ENCODE measurements around the gene RNASEH1. TPM values are rescaled to one million over a fixed set of nuclear protein-coding genes. Genes with fewer than 3 reads are reported as not detected.

RNASEH1 gene, protein sequence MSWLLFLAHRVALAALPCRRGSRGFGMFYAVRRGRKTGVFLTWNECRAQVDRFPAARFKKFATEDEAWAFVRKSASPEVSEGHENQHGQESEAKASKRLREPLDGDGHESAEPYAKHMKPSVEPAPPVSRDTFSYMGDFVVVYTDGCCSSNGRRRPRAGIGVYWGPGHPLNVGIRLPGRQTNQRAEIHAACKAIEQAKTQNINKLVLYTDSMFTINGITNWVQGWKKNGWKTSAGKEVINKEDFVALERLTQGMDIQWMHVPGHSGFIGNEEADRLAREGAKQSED
- 40.4 and 42.0 TPM in 2 replicates for total RNA-seq (2021)
- long read RNA-seq, transcript RNASEH1-202 (8 exons, 2,120 nt) = minor isoform, 12 of 541 reads
- long read RNA-seq, transcript RNASEH1-201 (8 exons, 1,887 nt) = major isoform, 442 of 541 reads
- long read RNA-seq, partial matches to known transcripts = 37 of 541 reads
- long read RNA-seq, other reads (novel, unspliced or antisense) = 50 of 541 reads

DNA sequence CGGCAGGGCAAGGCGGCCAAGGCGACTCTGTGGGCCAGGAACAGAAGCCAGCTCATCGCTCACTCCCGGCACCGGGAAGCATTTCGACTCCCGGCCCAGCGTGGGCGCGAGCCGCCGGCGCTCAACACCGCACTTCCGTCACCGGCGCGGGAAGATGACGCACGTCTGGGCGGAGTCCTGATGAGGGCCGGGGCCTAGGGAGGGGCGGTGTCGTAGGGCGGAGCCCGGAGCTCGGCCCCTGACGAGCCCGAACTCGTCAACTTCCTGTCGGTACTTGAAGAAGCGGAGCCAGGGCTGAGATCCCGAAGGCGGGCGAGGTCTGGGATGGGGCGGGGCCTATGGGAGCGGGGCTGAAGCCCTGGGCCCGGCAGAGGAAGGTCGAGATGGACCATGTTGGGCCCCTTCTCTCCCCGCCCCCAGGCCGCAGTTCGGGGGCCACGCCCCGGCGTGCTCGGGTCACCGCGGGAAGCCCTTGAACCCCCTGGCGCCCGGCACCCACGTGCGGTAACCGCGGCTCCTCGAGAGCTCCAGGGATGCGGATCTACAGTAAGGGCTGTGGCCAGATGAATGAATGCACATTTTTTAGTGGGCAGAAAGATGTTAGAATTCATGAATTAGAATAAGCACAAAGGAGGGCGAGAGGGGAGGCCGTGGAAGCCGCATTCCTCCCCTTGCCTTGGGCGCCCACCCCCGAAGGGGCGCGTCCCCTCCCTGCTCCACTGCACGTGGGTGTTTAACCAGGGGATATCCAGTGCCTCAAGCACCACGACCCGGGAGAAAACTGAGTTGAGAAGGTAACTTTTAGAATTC, at the start of gene RNASEH1:
RNASEH1 (minus strand) TSS at position 129 of the 810 bp plus-strand sequence; CDS start at position 56, 73 bp downstream.
- H3K27me3 ChIP-seq (ENCODE audit: insufficient read depth, low read length) = no peaks in the 10 kb centered on the region
- peak within 1 kb of the TSS; percentile 88 for H3K18ac ChIP-seq (ENCODE audit: insufficient read length, low read depth, low read length)
- H2AFZ ChIP-seq (ENCODE audit: low read length) = no peak within 1 kb of the TSS
- H2AK5ac ChIP-seq (ENCODE audit: insufficient read length, low read length) = no peak within 1 kb of the TSS
- H3K23me2 ChIP-seq (ENCODE audit: insufficient read length, low read depth, low read length, poor library complexity, severe bottlenecking) = peaks cover 4% of the 10 kb centered on the region
- H2BK12ac ChIP-seq (ENCODE audit: insufficient read length, low read depth, low read length) = no peak within 1 kb of the TSS
- Mint-ChIP-seq H3K36me3 (ENCODE audit: insufficient read depth in 1 of 3, low read depth in 3 of 3) (peaks cover 32 to 58% (median 56%) of the 10 kb centered on the region in 3 experiments; a peak in 6 of 7 replicates), H3K9me3 (no peaks in the 10 kb centered on the region), H3K27me3 (ENCODE audit: low read depth) (no peaks in the 10 kb centered on the region; the same call in 1 of the 2 replicates), H3K4me3 (peak within 1 kb of the TSS; percentile 90 to 94), H3K4me1 (peaks cover 9 to 13% of the 10 kb centered on the region in 2 experiments), H3K27ac (peak within 1 kb of the TSS; percentile 98 to 99 (median 98))
- TF ChIP-seq, protein P1, sequence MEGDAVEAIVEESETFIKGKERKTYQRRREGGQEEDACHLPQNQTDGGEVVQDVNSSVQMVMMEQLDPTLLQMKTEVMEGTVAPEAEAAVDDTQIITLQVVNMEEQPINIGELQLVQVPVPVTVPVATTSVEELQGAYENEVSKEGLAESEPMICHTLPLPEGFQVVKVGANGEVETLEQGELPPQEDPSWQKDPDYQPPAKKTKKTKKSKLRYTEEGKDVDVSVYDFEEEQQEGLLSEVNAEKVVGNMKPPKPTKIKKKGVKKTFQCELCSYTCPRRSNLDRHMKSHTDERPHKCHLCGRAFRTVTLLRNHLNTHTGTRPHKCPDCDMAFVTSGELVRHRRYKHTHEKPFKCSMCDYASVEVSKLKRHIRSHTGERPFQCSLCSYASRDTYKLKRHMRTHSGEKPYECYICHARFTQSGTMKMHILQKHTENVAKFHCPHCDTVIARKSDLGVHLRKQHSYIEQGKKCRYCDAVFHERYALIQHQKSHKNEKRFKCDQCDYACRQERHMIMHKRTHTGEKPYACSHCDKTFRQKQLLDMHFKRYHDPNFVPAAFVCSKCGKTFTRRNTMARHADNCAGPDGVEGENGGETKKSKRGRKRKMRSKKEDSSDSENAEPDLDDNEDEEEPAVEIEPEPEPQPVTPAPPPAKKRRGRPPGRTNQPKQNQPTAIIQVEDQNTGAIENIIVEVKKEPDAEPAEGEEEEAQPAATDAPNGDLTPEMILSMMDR (conservative IDR thresholded peaks at IDR 0.05) = no peak
- H3K9me3 ChIP-seq (ENCODE audit: control insufficient read depth, low read depth, low read length) = no peaks in the 10 kb centered on the region
- H2BK120ac ChIP-seq (ENCODE audit: low read depth, low read length, poor library complexity, severe bottlenecking) = no peak within 1 kb of the TSS
- no peak within 1 kb of the TSS for H2BK5ac ChIP-seq (ENCODE audit: insufficient read length, low read length)
- H4K91ac ChIP-seq (ENCODE audit: insufficient read length, low read depth, low read length) = no peak within 1 kb of the TSS
- H3K79me1 ChIP-seq (ENCODE audit: insufficient read depth, low read depth, low read length, poor library complexity, severe bottlenecking) = peaks cover 4% of the 10 kb centered on the region
- no peak within 1 kb of the TSS for H3K23ac ChIP-seq (ENCODE audit: insufficient read length, low read depth, low read length)
- no peak within 1 kb of the TSS for H2BK15ac ChIP-seq (ENCODE audit: low read depth, low read length)
- H3K4me1 ChIP-seq (ENCODE audit: insufficient read depth, low read length) = no peaks in the 10 kb centered on the region
- no peak within 1 kb of the TSS for H3T11ph ChIP-seq (ENCODE audit: low read length)
- H3K79me2 ChIP-seq (ENCODE audit: insufficient read depth, low read length) = peaks cover 8% of the 10 kb centered on the region; the same call in 1 of the 2 replicates
- peak within 1 kb of the TSS; percentile 62 for H3K27ac ChIP-seq (ENCODE audit: insufficient read length, low read depth, low read length)
- H4K8ac ChIP-seq (replicated peaks; ENCODE audit: insufficient read length, low read depth, low read length) = no peak within 1 kb of the TSS
- H3K14ac ChIP-seq (ENCODE audit: insufficient read depth, low read length) = peak within 1 kb of the TSS; percentile 93; the same call in 1 of the 2 replicates
- no peak within 1 kb of the TSS for H3K56ac ChIP-seq (ENCODE audit: insufficient read length, low read depth, low read length)
- H3K9ac ChIP-seq (ENCODE audit: extremely low read depth, insufficient read length, low read length) = peak within 1 kb of the TSS; percentile 83
- H3K4me2 ChIP-seq (ENCODE audit: insufficient read depth, insufficient read length, low read length) = peak within 1 kb of the TSS; percentile 98
- H3K4ac ChIP-seq (ENCODE audit: low read depth, low read length) = peak within 1 kb of the TSS; percentile 67; the same call in 1 of the 2 replicates
- no CpG with 5 or more reads among the region's 67 CpGs for WGBS (ENCODE audit: extremely low coverage, insufficient read length, low lambda C conversion rate)
- H4K5ac ChIP-seq (ENCODE audit: insufficient read length, low read depth, low read length) = no peak within 1 kb of the TSS
- H2BK20ac ChIP-seq (ENCODE audit: low read depth, low read length, poor library complexity, severe bottlenecking) = no peak within 1 kb of the TSS
- DNase-seq = peak; percentile 99
- no peaks in the 10 kb centered on the region for H4K20me1 ChIP-seq (ENCODE audit: control insufficient read depth, insufficient read depth, insufficient read length)
